BJ (cell line): ENCODE data around the gene USPL1. TPM values are rescaled to one million over a fixed set of nuclear protein-coding genes. Genes with fewer than 3 reads are reported as not detected.
"Not testable (repeated sequence)": the region's sequence is repeated elsewhere in the genome, so short reads cannot be mapped to it uniquely, and the experiment has no call there.

Source experiments
- CTCF ChIA-PET: fragments of 350-600 bp; formaldehyde crosslinking; extraction: SDS; loops from one replicate; lab custom pipeline; 2021; ENCODE audit warnings: antibody characterized with exemption, inconsistent platforms; lab: Yijun Ruan, JAX
- POLR2A ChIA-PET: fragments of 300-600 bp; sonication (Branson Sonifier 250); formaldehyde crosslinking; extraction: SDS; loops from one replicate; lab custom pipeline; 2021; ENCODE audit warnings: antibody characterized with exemption; lab: Charles Lee
- DNase-seq: peaks from one replicate; pipeline ENCODE4 v3.0.0-alpha.2; 2011; ENCODE audit warnings: low read depth
- H3K27me3 ChIP-seq: 2 replicates; pipeline ENCODE4 v1.6.0; 2011; ENCODE audit warnings: low read length; ENCODE audit not compliant: control insufficient read depth, insufficient read depth
- H3K36me3 ChIP-seq: 2 replicates; pipeline ENCODE4 v1.5.1; 2011; ENCODE audit warnings: low read length; ENCODE audit not compliant: control insufficient read depth, insufficient read depth
- H3K4me3 ChIP-seq: 2 replicates; pipeline ENCODE4 v1.5.1; 2011; ENCODE audit warnings: low read depth, mild to moderate bottlenecking, control low read depth, low read length
- polyA plus RNA-seq: library from polyadenylated mRNA; depleted of rRNA; stranded (reverse); fragments of >200 nt; gene quantifications from 2 replicates; pipeline ENCODE4 v1.2.3, GENCODE V29; 2011
- TF ChIP-seq, protein P1 (sequence below): IDR thresholded peaks from 2 replicates; pipeline ENCODE4 v1.5.1; 2011; ENCODE audit warnings: low read depth, mild to moderate bottlenecking, control low read depth, inconsistent platforms, low read length, moderate library complexity; ENCODE audit not compliant: insufficient read depth

Gene USPL1
- polyA plus RNA-seq, 1 experiment: 7.5 TPM

DNA sequence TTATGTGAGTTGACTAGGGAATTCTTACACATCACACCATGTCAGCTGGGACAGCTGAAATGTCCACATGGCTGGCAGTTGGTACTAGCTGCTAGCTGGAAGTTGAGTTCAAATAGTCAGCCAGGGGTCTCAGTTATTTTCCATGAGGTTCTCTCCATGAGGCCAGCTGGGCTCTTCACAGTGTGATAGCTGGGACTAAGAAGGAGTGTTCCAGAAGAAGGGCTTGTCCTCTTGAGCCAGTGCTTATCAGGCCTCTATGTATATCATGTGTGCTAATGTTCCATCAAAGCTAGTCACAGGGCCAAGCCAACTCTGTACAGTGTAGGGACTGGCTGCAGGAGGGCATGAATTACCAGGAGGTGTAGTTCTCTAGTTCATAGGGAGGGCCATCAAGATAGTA, 11.8 kb downstream of the USPL1 start:
- TF ChIP-seq, protein P1, sequence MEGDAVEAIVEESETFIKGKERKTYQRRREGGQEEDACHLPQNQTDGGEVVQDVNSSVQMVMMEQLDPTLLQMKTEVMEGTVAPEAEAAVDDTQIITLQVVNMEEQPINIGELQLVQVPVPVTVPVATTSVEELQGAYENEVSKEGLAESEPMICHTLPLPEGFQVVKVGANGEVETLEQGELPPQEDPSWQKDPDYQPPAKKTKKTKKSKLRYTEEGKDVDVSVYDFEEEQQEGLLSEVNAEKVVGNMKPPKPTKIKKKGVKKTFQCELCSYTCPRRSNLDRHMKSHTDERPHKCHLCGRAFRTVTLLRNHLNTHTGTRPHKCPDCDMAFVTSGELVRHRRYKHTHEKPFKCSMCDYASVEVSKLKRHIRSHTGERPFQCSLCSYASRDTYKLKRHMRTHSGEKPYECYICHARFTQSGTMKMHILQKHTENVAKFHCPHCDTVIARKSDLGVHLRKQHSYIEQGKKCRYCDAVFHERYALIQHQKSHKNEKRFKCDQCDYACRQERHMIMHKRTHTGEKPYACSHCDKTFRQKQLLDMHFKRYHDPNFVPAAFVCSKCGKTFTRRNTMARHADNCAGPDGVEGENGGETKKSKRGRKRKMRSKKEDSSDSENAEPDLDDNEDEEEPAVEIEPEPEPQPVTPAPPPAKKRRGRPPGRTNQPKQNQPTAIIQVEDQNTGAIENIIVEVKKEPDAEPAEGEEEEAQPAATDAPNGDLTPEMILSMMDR: no peak
- Histone ChIP-seq H3K4me3 (no peak overlapping the region), H3K36me3 (peaks cover 10% of the 10 kb centered on the region), H3K27me3 (no peaks in the 10 kb centered on the region)
- ChIA-PET CTCF (interaction anchor here (1.6 kb wide), 1 partner anchor 13 kb away, joined by 4 read pairs; no protein-coding TSS in a partner anchor), POLR2A (no interaction called here)
- no peak for DNase-seq

DNA sequence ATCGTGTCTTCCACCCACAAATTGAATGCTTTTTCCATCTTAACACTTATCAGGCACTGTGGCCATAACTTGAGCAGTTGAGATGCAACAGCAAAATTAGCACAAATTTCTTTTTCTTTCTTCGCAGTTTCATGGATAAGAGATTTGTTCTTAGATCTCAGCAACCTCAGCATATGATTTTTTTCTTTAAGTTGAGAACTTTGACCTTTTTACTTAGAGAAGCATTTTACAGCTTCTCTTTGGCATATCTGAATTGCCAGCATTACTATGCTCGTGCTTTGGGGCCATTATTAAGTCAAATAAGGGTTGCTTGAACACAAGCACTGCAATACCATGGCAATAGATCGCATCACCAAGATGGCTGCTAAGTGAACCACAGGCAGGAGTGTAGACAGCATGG, 16.1 kb downstream of the USPL1 start:
- POLR2A ChIA-PET: no interaction called here
- CTCF ChIA-PET: no interaction called here
- peaks cover 12% of the 10 kb centered on the region for H3K36me3 ChIP-seq

DNA sequence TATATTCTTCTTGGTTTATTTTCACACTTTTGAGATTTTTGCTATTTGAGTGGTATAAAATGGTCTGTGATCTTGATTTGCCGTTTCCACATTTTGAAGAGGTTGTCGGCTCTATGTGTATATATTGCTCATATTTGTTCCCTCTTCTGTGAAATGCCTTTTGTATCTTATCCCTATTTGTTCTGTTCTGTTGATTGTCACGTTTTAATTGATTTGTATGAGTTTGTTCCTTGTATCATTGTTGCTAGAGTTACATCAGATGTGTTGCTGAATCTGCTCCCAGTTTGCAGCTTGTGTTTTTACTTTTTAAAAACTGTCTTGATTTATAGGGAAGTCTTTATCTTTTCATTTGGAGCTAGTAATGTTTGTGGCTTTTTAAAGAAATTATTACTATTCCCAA, 17.1 kb downstream of the USPL1 start:
- Histone ChIP-seq H3K27me3 (no peaks in the 10 kb centered on the region), H3K4me3 (no peak overlapping the region), H3K36me3 (peaks cover 11% of the 10 kb centered on the region)
- TF ChIP-seq, protein P1: no peak
- ChIA-PET CTCF (no interaction called here), POLR2A (no interaction called here)
- no peak for DNase-seq

More for the DNA sequence above, 16.1 kb downstream of the USPL1 start:
- DNase-seq: no peak
- Histone ChIP-seq H3K4me3 (no peak overlapping the region), H3K27me3 (no peaks in the 10 kb centered on the region)
- TF ChIP-seq, protein P1: no peak

DNA sequence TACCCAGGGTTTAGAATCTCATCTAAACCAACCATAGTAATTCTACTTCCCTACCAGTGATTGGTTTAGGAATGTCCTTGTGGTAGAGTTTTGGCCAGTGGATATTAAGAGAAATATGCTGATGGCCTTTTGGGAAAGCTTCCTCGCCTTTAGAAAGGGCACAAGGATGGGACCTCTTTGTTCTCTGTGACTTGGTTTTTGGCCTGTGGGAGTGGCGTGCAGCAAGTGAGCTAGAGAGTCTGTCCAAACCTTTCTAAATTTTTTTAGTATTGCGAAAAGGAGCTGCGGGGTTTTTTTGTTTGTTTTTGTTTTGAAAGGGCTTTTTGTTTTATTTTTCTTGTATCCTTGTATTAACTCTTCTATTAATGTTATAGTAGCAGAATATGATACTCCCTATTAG, 20.6 kb downstream of the USPL1 start:
- H3K27me3 ChIP-seq: no peaks in the 10 kb centered on the region
- no peak for DNase-seq
- peaks cover 5% of the 10 kb centered on the region; the same call in 1 of the 2 replicates for H3K36me3 ChIP-seq
- no peak overlapping the region for H3K4me3 ChIP-seq
- TF ChIP-seq, protein P1: no peak
- ChIA-PET POLR2A (no interaction called here), CTCF (no interaction called here)

DNA sequence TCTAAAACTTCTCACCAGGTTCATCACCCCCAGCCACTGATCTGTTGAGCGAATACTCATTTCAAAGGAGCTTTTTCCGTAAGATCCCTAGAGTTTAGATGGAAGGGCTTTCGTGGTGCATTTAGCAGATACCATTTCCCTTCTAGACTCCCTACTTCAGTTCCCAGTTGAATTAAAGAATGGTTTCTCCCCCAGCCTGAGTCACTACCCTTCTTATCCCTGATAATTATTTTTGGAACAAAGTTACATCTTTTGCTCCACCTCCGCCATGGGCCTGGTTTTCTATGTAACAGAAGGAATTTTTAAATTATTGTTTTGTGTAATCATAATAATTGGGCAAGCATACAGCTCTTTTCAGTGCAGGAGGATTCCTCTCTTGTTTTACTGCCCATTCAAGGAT, 22.0 kb downstream of the USPL1 start:
- POLR2A ChIA-PET: no interaction called here
- Histone ChIP-seq H3K36me3 (peaks cover 5% of the 10 kb centered on the region), H3K27me3 (no peaks in the 10 kb centered on the region), H3K4me3 (no peak overlapping the region)
- TF ChIP-seq, protein P1: no peak
- DNase-seq: no peak
- CTCF ChIA-PET: no interaction called here

DNA sequence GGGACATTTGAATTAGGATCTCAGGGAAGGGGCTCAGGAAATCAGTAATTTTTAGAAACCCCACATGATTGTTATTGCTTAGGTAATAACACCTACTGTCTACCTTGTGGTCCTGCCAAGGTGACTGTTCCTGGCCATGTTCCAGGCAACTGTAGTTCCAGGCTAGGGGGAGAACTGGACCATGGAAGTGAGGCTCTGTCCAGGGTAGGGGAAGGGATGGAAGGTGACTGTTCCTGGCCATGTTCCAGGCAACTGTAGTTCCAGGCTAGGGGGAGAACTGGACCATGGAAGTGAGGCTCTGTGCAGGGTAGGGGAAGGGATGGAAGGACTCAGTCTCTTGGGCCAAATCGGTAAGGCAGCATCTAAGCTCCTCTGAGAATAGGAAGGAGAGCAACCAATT, 23.5 kb downstream of the USPL1 start:
- CTCF ChIA-PET: interaction anchor here (0.6 kb wide), 1 partner anchor 947 kb away, joined by 3 read pairs; no protein-coding TSS in a partner anchor
- DNase-seq, H3K27me3 ChIP-seq, H3K4me3 ChIP-seq, H3K36me3 ChIP-seq, POLR2A ChIA-PET: not testable (repeated sequence)
